ENCODE measurements around the gene AOPEP.

DNA sequence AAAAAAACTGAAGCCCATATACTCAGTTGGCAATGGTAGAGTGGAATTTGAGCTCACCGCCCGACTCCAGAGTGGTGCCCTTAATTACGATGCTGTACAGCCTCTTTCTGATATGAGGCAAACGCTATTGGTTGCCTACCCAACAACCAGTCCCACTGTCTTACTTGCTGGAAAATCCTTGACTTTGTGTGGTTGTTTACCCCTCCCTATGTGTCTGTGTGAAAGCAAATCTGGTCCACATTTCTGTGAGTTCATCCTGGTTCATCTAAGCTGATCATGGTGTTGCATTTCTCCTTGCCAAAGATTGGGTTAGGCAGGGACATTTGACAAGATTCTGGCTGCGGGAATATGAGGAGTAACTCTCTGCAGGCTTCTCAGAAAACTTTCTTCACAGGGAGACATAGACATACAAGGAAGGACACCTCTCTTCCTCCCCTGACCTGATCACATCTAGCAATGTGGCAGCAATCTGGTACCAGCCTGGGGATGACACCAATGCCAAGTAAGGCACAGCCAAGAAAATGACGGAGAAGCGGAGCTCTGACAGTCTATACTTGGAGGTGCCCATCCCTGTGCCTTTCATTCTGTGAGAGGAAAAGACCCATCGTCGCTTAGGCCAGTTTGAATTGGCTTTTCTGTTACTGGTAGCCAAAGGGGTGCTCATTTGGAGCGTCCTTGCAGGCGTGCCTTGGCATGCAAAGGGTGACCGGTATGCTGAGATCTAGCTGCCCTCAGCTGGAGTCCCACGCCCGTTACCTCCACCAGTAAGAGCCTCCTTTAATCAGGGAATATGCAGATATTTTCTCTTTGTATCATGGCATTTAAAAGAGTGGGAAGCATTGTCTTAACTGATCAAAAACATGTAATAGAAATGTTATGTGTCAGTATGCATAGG is 124.3 kb downstream of the AOPEP start:
- TF ChIP-seq, protein P1, sequence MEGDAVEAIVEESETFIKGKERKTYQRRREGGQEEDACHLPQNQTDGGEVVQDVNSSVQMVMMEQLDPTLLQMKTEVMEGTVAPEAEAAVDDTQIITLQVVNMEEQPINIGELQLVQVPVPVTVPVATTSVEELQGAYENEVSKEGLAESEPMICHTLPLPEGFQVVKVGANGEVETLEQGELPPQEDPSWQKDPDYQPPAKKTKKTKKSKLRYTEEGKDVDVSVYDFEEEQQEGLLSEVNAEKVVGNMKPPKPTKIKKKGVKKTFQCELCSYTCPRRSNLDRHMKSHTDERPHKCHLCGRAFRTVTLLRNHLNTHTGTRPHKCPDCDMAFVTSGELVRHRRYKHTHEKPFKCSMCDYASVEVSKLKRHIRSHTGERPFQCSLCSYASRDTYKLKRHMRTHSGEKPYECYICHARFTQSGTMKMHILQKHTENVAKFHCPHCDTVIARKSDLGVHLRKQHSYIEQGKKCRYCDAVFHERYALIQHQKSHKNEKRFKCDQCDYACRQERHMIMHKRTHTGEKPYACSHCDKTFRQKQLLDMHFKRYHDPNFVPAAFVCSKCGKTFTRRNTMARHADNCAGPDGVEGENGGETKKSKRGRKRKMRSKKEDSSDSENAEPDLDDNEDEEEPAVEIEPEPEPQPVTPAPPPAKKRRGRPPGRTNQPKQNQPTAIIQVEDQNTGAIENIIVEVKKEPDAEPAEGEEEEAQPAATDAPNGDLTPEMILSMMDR (IDR thresholded peaks at IDR 0.05) = no peak
- no peak for TF ChIP-seq POLR2A (IDR thresholded peaks at IDR 0.05)

Measured in uterus (tissue), 2 donors.